CD4-positive, alpha-beta T cell treated with Interleukin-21 for 1 hour (primary cell): Measurements from ENCODE around the gene ANKRD60.

Source experiments
- DNase-seq: peaks from one replicate; pipeline ENCODE4 v3.0.0-alpha.2; 2020

Gene ANKRD60

DNA sequence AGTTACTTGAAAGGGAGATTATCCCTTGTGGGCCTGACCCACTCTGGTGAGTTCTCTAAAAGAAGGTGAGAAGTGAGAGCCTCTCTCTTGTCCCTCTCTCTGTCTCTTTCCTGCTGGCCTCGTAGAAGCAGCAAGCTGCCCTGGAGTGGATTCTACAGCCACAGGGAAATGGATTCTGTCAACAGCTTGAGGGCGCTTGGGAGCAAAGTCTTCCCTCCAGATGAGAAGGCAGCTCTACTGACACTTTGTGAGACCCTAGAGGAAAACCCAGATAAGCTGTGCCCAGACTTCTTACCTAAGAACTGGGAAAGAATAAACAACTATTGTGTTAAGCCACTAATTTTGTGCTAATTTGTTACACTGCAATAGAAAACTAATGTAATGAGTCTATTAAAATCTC lies 39.9 kb downstream of the ANKRD60 start:
- DNase-seq, result no peak

DNA sequence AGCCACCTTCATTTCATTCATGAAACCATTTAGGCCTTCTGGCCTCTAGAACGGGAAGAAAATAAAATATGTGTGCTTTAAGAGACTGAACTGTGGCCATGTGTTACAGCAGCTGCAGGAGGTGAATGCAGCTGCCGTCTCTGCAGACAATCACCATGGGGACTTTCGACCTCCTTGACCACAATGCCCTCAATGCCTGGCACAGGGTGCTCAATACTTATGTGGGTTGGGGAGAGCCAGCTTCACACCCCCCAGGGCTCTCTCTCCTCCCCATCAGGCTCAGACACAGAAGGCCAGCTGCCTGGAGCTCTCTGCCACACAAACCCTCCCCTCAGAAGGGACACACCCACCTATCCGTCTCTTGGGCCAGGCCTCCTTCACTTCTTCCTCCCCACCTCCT lies 43.5 kb downstream of the ANKRD60 start:
- DNase-seq, result no peak

DNA sequence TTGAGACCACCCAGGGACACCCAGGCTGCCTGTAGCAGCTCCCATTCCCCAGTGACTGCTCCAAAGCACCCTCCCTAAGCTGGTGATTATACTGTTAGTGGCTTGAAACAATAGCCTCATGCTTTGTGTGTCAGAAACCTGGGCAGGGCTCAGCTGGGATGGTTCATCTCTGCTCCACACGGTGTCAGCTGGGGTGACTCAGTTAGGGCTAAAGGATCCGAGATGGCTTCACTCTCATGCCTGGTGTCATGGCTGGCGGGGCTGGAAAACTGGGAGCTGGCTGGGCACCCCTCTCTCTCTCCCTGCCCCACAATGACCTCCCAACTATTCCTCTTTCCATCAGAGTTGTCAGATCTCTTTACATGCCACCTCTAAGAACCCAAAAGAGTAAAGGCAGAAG lies 44.4 kb downstream of the ANKRD60 start:
- DNase-seq, result no peak

DNA sequence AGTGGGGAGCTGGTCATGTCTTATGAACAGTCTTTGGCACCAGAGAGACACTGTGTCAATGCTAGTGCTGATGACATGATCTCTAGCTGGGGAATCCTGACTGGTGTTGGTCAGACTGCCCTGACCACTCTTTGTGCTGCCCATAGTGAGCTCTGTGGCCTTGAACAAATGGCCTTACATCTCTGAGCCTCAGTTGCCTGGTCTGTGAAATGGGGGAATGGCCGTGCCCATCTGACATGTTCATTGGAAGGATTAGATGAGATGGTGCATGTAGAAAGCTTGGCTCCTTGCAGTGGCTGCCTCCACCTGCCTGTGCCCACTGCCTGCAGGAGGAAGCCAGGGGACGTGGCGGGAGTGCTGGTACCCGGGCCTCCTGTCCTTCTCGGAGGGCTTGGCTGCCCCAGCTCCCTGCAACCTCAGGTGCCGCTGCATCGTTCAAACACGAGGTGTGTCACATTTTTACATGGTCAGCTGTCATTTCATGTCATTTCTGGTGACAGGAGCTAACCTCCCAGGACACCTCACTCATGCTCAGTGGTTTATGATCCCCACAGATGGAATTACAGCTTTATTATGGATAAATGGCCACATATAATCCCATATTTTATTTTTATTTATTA lies 45.8 kb downstream of the ANKRD60 start:
- DNase-seq, result no peak

DNA sequence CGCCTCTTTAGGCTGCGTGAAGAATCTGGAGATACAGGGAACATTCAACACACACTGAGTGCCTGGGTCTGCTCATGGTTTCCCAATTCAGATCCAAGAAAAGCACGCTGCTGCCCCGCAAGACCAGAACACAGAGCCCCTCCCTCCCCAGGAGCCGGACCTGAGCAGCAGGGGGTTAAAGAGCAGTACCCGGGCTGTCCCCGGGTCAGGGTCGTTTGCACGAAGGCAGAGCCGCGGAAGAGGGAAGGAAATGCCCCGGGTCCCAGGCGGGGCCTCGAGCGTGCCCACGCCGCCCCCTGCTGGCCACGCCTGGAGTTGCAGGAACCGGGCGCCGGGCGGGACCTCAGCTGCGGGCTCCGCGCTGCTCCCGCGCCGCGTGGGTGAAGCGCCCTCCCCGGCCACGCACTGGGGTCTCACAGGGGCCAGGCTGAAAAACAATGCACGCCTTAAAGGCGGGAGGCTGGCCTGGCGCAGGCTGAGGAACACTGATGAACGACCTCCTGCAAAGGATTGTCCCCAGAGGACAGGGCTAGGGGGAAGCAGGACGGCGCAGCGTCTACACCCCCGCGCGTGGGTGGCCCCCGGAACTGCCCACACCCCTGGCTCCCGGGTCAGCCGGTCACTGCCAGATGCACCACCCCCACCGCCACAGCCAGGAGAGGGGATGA lies 48.9 kb downstream of the ANKRD60 start:
- peak; percentile 61 for DNase-seq

DNA sequence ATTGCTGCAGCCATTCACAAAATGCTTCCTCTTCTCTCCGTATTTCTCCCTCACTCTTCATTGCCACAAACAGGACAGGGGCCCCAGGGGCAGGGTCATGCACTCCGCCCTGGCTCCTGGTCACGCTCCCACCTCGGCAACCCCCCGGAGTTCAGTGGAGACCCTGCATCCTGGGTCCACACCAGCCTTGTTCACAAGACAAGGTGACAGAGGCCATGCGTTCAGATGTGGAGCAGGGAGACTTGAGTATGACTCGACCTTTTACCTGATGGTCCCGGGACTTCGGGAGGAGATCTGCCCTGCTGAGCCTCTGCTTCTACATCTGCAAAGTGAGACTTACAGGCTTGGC lies 49.4 kb downstream of the ANKRD60 start:
- DNase-seq, result no peak

DNA sequence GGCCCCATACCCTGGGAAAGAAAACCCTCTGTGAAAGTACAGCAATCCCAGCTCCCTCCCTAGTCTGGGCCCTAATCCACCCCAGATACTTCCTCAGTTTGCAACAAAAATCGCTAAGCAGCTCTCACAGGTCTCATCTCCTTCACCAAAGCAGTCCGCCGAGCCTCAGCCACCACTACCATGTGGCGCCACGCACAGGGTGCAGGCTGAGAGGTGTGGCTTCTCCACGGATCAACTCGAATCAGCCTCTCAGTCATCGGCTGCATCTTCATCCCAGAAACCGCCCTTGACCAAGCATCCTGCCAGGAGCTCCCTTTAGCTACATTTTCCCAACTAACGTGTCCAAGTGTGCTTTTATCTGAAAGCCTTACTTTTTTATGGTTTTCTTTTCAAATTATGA lies 50.7 kb downstream of the ANKRD60 start:
- DNase-seq, result no peak

DNA sequence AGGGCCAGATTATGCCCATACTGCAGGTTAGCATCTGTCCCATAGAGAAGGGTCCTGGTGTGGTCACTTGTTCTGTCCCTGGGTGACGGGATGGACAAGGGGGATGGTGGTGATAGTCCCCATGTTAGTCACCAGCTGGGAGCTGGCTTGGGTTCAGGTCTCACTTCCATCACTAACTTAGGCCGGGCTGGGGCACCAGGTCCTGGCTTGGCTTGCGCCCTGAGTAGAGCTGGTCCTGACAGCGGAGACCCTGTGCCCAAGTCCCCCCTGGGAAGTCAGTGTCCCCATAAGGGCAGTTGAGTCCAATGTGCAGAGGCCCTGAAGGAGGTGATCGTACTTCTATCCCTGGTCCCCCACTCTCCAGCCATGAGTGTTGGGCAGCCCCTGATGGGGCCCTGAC lies 52.6 kb downstream of the ANKRD60 start:
- DNase-seq, result no peak

DNA sequence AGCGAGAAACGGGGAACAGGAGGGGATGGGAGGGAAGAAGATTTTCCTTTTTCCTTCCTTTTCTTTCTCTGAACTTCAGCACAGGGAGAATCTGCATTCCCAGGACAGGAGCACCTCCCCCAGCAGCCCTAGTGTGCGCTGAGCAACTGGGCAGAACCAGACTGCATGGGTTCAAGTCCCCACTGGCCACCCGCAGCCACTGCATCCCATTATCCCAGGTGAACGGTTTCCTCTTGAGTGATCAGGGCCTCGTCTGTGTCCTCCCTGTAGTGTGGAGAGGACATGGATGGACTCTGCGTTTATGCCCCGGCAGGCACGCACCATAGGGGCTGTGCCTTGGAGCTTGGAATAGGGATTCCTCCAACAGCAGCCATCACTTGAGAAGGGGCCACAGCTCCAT lies 53.0 kb downstream of the ANKRD60 start:
- DNase-seq, result no peak

DNA sequence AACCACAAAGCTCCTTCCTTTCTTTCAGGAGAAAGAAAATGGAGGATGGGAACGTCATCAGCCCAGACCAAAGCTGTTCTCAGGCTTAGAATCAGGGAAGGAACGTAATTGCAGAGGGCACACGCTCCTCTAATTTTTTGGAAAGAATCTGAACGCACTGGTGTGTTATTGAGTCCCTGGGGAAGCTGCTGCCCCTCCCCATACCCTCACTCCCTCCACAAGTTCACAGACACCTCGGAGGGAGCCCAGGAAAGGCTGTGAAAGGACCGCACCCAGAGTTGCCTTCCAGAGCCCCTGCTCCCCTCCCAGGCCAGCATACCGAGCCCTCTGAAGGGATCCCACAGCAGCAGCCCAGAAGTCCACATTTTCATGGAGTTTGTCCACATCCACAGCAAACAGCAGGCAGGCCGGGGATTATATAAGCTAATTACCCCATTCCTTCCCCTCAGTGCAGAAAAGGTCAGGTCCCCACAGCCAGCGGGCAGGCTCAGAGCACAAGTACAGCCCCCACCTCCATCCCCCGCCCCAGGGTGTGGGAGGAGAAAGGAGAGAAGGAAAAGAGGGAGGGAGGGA lies 53.7 kb downstream of the ANKRD60 start:
- no peak for DNase-seq

DNA sequence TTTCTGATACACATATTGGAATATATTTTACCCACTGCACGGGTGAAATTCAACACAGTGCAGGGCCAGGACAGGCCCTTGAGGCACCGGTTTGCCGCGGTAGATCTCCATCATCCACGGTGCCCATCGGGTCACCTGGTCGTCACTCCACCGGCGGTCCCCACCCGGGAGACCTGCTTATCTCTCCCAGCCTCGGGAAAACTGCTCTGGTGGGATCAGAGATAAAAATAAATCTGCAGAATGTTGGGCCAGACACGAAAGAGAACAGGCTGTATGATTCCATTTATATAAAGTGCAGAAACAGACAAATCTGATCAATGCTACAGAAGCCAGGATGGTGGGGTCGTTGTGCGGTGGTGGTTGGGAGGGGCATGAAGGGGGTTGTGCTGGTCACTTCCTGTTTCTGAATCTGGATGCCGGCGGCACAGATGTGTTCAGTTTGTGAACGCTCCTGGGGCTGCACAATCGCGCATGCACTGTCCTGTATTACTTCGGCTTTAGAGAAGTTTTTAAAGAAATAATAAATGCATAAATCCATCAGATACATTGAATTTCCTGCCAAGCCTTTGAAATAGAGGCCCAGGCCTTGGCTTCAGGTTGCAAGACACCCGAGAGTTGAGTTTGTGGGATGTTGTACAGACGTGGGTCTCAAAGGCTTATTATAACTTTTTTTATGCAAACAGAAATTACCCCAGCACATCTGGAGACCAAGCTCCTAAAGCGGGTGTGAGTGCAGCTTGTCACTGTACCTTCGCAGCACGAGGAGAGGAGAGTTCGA lies 54.3 kb downstream of the ANKRD60 start:
- DNase-seq, result no peak

DNA sequence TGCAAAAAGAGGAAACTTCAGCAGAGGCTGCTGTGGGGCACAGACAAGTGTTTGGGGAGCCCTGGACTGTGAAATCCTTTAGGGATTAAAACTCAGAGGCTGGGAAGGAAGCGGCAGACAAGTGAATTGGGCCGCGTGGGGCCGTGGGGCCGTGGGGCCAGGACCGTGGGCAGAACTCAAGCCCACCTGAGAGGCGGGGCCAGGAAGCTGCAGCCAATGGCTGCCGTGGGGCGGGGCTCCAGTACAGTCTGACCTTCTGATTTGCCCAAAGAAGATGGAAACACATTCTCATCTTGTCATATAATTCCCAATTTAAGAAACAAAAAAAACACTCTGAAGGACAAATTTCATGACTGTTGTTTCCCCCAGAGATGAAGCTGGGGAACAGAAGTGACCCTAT lies 55.4 kb downstream of the ANKRD60 start:
- DNase-seq, result no peak

DNA sequence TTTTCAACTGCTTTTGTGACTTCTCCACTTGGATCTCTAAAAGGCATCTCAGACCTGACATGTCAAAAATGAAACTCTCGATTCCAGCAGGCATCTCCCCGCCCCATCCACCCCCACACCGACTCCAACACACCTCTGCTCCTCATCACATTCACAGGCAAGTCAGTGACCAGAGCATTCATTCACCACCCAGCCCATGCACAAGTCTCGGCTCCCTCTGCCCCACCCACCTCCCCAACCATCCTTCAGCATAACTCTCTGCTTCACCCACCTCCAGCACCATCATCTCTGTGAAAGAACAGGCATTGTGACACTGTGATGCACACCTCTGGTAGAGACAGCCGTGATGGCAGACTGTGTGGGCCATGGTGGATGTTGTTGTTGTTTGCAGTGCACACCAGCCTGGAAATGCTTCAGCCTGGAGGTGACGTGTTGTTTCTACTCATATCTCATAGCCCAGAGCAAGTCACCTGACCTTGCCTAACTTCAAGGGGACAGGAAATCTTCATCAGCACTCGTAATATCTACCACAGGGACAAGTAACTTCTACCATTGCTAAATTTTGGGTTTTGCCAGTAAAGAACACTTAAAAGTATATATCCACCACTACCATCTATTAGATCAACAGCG lies 56.5 kb downstream of the ANKRD60 start:
- no peak for DNase-seq

DNA sequence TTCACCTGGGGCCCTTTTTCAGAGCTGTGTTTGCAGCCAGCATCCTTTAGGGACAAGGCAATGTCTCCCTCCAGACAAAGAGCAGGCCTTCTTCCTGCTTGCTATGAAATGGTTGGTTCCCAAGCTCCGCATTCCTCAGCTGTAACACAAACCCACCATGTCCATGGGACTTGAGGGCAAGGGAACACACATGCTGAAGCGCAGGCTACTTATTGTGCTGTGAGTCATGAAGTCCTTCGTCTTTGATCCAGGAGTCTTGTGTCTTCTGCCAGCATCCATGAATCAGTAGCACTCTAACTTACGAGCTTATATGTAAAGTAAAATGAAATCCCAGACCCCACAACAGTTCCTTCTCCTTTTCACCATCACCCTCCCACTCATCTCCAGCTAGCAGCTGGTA lies 59.0 kb downstream of the ANKRD60 start:
- no peak for DNase-seq

DNA sequence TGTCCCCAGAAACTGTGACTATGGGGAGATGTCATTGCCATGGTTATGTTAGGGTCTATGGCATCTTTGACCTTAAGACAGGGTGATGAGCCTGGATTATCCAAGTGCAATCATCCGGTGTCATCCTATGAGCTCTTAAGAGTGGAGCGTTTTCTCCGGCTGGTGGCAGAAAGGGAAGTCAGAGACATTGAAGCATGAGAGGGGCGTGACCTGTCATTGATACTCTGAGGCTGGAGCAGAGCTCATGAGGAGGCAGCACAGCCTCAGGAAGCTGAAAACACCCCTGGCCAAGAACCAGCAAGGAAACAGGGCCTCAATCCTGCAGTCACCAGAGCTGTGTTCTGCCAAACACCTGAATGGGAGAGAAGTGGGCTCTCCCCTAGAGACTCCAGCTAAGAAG lies 59.6 kb downstream of the ANKRD60 start:
- DNase-seq, result no peak

DNA sequence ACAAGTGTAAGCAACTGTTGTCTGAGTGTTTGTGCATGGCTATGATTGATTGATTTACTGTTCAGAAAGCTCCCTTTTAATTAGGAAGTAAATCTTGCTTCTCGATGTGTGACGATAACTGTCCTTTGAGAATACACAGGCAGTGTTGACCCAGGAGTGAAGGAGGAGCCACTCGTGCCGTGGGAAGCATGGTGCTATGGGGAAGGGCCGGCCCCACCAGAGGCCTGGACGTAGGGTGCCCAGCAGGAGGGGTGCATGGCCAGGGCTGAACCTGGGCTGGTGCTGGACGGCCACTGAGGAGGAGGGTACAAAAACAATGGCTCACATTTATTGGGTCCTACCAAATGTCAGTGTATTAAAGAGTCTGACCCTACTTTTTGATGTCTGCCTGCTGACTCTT lies 60.7 kb downstream of the ANKRD60 start:
- DNase-seq, result no peak
